ENCODE data around the gene SCYGR1.

Gene SCYGR1

GRCh38 chr2:227420087-227421052 lies 32.6 kb upstream of the SCYGR1 start:
- DNase-seq (ENCODE audit: extremely low read depth, low read depth) = no peak
- TF ChIP-seq, protein P1, sequence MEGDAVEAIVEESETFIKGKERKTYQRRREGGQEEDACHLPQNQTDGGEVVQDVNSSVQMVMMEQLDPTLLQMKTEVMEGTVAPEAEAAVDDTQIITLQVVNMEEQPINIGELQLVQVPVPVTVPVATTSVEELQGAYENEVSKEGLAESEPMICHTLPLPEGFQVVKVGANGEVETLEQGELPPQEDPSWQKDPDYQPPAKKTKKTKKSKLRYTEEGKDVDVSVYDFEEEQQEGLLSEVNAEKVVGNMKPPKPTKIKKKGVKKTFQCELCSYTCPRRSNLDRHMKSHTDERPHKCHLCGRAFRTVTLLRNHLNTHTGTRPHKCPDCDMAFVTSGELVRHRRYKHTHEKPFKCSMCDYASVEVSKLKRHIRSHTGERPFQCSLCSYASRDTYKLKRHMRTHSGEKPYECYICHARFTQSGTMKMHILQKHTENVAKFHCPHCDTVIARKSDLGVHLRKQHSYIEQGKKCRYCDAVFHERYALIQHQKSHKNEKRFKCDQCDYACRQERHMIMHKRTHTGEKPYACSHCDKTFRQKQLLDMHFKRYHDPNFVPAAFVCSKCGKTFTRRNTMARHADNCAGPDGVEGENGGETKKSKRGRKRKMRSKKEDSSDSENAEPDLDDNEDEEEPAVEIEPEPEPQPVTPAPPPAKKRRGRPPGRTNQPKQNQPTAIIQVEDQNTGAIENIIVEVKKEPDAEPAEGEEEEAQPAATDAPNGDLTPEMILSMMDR (IDR thresholded peaks at IDR 0.05; ENCODE audit: low read depth, low read length, missing control alignments) = no peak
- H3K4me3 ChIP-seq (replicated peaks; ENCODE audit: low read depth, low read length) = no peak overlapping the region

DNA sequence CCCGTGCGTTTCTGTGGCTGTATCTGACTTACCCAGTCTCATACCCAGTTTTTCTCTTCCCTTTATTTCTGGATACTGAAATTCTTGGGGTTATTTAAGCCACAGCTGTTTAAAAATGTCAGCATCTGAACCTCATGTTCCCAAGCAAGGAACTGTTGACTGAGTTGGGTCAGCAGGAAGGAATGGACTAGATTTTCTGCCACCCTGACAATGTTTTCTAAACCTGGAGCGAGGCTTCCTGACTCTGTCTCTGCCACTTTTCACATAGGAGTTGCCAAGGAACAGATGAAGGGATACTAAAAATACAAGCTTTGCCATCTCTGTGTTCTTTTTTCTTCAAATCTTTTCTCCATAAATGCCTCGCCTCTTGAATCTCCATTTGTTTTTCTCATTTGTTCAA lies 29.0 kb upstream of the SCYGR1 start:
- no peak overlapping the region for H3K4me3 ChIP-seq (replicated peaks; ENCODE audit: low read depth, low read length)
- no peak for DNase-seq (ENCODE audit: extremely low read depth, low read depth)
- TF ChIP-seq, protein P1 (IDR thresholded peaks at IDR 0.05; ENCODE audit: low read depth, low read length, missing control alignments) = no peak

GRCh38 chr2:227415538-227416424 lies 28.0 kb upstream of the SCYGR1 start:
- TF ChIP-seq, protein P1 (IDR thresholded peaks at IDR 0.05; ENCODE audit: low read depth, low read length, missing control alignments) = no peak
- no peak overlapping the region for H3K4me3 ChIP-seq (replicated peaks; ENCODE audit: low read depth, low read length)
- DNase-seq (ENCODE audit: extremely low read depth, low read depth) = peak; percentile 32

DNA sequence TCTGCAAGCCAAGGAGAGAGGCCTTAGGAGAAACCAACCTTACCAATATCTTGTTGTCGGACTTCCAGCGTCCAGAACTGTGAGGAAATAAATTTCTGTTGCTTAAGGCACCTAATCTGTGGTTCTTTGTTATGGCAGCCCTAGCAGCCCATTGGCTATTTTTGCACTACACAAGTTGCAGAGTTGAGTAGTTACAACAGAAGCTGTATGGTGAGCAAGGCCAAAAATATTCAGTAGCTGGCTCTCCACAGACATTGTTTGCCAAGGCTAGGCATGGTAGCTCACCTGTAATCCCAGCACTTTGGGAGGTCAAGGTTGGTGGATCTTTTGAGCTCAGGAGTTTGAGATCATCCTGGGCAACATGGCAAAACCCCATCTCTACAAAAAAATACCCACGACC lies 27.1 kb upstream of the SCYGR1 start:
- TF ChIP-seq, protein P1 (IDR thresholded peaks at IDR 0.05; ENCODE audit: low read depth, low read length, missing control alignments) = no peak
- DNase-seq (ENCODE audit: extremely low read depth, low read depth) = no peak
- H3K4me3 ChIP-seq (replicated peaks; ENCODE audit: low read depth, low read length) = no peak overlapping the region

GRCh38 chr2:227413371-227413770 lies 25.6 kb upstream of the SCYGR1 start:
- no peak for DNase-seq (ENCODE audit: extremely low read depth, low read depth)
- TF ChIP-seq, protein P1 (IDR thresholded peaks at IDR 0.05; ENCODE audit: low read depth, low read length, missing control alignments) = no peak
- no peak overlapping the region for H3K4me3 ChIP-seq (replicated peaks; ENCODE audit: low read depth, low read length)

DNA sequence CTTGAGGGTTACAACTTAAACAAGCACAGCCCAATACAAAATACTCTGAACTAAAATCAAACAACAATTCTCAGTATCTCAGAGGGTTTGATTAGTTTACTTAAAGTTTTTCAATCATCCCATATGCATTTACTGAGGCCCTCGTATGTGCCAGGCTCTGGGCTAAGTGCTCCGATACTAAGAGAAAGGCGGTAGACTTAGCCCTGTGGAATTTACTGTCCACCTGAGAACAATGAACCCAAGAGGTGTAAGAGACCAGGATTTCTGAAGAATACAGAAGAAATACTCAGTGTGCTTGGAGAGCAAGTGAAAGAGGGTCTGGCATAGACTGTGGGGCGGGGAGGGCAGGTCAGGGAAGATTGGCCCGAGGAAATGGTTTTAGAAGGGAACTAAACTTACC lies 25.1 kb upstream of the SCYGR1 start:
- DNase-seq (ENCODE audit: extremely low read depth, low read depth) = no peak

More for the DNA sequence above, 25.1 kb upstream of the SCYGR1 start:
- H3K4me3 ChIP-seq (replicated peaks; ENCODE audit: low read depth, low read length) = no peak overlapping the region
- TF ChIP-seq, protein P1 (IDR thresholded peaks at IDR 0.05; ENCODE audit: low read depth, low read length, missing control alignments) = no peak
